NAMALWA (cell line): ENCODE results near the gene BCDIN3D.
"Not testable (repeated sequence)": the region's sequence is repeated elsewhere in the genome, so short reads cannot be mapped to it uniquely, and the experiment has no call there.

Experiments
- DNase-seq: peaks from one replicate; pipeline ENCODE4 v3.0.0-alpha.2; 2015; ENCODE audit warnings: low spot score

Gene BCDIN3D

DNA sequence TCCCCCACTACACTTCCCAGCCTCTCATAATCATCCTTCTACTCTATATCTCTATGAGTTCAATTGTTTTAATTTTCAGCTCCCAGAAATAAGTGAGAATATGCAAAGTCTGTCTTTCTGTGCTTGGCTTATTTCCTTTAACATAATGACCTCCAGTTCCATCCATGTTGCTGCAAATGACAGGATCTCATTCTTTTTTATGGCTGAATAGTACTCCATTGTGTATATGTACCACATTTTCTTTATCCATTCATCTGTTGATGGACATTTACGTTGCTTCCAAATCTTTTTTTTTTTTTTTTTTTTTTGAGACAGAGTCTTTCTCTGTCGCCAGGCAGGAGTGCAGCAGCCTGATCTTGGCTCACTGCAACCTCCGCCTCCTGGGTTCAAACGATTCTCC is 13.0 kb upstream of the BCDIN3D start:
- DNase-seq, result not testable (repeated sequence)

DNA sequence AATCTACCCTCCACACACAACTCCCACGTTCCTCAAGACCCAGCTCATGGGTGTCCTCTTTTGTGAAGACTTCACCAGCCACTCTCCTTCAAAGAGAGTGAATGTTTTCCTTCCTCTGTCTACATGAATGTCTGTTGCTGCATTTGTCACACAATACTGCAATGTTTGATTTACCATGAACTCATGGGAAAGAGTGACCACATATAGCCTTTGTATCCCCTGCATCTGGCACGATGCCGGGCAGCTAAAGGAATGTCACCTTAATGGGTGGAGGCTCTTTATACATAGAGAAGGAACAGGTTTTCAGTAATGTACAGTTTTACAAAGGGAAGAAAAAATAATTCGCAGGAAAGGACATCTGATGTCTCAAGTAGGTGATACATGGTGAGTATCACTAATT is 12.1 kb upstream of the BCDIN3D start:
- no peak for DNase-seq

DNA sequence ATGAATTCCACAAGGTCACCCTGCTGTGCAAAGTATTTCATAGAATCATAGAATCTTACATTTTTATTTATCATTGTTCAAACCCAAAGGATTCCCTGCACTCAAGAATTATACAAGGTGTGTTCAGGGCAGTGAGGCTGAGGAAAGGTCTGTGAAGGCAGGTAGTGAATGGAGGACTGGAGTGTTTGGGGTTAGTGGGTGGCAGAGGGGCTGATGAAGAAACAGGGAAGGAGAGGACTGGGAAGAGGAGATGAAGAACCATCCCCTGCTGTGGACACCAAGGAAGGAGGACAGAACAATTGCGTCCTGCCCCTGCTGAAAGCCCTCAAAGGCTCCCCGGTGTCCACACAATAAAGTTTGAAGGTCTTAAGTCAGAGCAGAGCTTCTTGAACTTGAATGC is 10.8 kb upstream of the BCDIN3D start:
- DNase-seq, result no peak

DNA sequence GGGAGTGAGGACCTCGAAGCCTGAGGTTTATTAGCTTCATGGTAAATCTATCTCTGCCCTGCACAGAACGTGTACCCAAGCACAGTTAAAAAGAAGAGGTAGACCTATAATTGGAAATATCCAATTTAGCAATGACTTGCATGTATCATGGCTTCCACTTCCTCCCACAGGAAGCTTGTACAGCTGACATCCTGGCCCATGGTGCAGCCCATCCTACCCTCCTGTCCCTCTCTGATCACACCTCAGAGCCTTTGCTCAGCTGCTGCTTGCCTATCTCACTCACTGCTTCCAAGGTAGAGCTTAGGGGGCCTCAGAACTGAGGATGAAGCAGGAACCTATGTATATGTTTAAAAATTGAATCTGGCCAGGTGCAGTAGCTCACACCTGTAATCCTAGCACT is 4.3 kb upstream of the BCDIN3D start:
- DNase-seq, result no peak

DNA sequence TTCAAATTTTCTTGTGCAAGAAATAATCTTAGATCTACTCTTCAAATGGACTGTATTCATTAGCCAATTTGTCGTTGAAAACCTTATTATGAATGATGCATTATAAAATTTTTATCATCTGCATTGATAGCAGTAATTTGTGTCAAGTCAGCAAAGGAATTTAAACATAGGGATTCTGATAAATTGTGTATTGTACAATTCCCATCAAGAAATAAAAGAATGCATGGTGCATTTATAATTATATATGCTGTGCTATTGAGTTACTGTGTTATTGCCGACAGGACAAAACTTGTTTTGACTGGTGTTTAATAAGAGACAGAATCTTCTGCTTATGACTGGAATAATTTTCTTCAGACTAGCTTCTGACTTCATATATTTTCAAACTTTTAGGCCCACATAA is 3.1 kb upstream of the BCDIN3D start:
- no peak for DNase-seq

DNA sequence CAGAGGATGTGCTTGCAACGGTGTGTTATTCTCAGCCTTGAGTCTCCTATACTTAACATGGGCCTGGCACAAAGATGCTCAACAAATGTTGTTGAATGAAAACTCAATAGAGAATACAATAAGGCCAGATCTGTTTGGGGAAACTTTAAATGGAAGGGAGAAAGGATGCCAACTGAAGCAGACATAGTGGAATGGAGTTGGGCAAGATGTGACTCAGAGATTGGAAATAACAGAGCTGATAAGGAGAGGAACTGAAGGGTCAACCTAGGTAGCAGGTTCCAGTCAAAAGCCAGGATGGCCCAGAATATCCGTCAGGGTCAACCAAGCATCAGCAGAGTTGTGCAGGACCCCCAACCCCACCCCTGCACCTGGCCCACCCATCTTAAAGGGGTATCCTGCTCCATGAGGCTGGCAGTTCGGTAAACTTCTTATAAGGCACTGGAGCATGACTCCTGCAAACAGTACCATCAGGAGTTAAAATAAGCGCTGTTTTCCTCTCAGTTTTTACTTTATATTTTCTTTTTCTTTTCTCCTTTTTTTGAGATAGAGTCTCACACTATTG is 1.1 kb upstream of the BCDIN3D start:
- no peak for DNase-seq

DNA sequence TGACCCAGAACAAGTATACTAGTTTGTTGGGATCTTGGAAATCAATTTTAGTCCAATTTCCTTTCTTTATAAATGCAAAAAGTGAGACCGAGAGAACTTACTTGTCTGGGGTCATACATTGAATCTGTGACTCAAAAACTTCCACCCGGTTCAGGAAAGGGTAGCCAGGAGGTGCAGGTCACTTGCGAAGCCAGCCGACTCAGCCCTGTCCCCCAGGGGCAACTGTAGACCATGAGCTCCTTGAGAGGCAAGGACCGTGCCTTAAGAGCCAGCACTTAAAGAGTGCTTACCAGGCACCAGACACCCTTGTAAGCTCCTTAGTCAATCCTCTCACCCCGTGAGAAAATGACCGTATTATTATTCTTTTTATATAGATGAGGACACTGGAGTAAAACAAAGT is 505 bp upstream of the BCDIN3D start:
- DNase-seq, result no peak

DNA sequence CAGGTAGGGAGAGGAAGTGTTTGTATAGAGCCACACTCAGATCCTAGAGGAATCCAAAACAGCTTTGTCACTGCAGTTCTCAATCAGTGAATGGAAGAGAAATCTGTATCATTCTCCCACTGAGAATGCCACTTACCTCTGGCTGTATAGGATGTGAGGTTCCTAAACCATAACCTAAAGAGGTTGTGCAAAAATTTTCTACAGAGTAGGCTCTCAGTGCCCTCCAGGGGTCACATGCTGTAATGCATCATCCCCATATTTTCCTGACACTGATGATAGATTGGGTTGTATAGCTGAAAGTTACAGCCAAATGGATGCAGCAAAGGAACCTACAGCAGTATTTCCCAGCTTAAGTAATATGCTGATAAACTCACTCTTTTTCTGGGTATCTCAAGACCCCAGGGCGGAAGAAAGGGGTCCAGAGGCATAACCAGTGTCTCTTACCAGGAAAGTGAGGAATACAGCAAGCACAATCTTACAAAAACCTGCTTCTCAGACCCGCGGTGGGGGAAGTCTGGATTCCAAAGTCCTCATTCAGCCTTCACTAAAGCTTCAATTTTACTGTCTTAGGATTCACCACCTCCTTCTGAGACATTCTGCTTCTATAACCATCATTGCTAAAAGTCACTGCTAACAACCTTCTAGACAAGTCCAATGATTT is 3.8 kb downstream of the BCDIN3D start:
- DNase-seq, result peak; percentile 80

DNA sequence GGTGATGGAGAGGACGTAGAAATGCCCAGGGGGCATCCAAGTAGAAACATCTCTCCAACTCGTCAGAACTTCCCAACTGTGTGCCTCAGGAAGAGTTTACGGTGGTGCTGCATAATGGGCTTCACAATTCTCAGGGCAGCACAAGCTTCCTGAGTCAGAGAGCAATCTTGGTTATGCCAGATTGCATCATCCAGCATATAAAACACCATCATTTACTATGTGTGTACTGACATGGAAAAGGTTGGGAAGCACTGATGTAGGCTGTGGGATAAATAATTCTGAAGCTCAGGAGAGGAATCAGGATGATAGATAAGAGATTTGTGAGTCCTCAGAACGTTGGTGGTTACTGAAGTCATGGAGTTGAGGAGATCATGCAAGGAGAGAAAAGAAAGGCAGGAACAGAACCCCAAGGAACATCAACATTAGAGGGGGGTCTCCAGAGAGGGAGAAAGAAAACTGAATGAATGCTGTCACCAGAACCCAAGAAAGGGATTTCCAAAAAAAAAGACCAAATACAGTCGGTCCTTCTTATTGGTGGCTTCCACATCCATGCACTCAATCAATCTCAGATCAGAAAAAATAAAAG is 10.0 kb downstream of the BCDIN3D start:
- DNase-seq, result no peak

DNA sequence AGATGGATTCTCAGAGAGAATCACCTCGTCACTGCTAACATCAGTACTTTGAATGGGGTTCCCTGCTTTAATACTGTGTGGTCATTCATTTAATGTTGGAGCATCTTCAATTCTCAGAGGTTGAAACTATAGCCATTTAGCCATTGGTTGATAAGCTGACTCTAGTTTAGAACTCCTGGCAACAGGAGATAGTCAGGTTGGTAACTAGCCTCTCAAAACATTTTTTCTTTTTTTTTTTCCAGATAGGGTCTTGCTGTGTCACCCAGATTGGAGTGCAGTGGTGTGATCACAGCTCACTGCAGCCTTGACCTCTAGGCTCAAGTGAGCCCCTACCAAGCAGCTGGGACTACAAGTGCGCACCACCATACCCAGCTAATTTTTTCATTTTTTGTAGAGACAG is 11.2 kb downstream of the BCDIN3D start:
- no peak for DNase-seq

DNA sequence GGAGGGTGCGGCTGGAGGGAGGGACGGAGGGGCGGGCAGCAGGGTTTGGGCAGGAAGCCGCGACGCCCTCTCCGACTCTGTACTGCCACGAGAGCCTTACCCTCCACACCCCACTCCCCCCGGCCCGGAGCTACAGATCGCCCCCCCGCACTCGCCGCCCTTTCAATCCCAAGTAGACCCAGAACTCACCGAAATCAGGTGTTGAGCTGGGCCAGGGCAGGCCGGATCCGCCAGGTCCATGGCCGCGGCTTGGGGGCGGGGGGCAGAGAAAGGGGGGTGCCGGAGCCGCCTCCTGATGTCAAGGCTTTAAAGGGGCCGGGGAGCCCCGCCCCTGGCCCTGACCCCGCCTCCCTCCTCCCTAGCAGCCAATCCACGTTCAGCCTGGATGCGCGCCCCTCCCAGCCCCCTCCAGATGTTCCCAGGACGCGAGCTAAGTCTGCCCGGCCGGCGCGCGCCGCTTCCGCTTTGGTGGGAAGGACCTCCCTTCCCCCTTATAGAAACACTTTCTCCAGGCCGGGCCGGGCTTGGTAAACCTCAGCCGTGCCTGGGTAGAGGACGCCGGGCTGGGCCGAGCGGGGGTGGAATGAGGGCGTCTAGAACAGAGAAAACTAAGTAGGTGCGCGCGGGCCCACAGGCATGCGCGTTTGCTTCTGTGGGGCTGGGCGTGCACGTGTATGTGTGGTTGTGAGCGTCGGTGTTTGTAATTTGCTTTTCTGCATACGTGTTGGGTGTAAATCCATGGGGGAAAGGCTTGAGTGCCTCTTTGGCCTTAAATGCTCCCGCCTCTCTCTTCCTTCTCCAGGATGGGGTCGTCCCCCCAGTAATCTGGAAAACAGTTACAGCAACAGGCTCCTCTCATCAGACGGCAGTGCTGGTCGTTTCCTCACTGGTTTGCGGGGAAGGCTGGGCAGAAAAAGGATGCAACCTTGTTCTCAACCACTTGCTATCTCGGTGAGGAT is 14.5 kb downstream of the BCDIN3D start, which contains the start of gene NCKAP5L:
NCKAP5L (minus strand) TSS at position 281 of the 959 bp plus-strand sequence. CDS start 24,369 bp downstream, outside the sequence.
- peak; percentile 96 for DNase-seq

DNA sequence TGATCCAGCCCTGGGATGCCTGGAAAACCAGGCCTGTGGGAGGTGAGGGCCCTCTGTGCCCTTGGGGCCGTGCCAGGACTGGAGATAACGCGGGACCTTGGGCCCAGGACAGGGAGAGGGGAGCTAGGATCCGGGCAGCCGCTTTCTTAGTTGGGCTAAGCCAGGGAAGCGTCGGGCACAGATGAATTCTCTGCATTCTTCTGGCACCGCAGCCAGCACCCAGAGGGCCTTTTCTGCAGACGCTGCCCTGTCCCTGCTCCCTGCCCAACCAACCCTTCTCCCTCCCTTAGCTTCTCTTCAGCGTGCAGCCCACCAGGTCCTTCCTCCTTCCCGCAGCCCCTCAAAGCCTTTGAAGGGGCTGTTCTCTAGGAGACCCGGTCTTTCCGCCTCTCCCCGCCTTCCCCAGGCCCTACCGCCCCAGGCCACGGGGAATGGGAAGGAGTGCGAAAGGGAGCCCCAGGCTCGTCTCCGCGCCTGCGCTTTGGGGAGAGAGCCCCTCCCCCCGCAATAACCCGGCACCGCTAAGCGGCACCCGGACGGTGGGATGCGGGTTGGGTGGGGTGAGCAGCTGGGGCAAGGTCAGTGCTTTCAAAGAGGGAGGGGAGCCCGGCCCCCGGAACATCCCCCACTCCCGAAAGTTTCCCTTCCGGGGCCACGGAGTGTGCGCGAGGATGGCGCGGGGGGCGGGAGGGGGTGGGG is 15.4 kb downstream of the BCDIN3D start:
- DNase-seq, result peak; percentile 59

DNA sequence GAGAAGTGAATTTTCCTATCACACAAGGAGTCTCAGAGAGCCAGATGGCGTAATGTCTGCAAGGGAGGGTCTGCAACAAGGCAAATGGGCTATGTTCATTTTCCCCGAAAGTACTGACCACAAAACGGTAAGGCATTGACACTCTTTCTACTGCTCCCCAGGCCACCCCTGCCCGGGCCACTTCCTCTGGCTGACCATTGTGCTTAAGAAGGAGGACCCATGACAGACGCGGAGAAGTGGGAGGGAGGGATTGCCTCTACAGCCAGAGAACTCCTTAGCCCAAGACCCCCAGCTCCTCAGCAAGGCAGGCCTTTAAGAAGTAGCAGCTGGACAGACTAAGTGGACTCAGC is 15.9 kb downstream of the BCDIN3D start:
- DNase-seq, result no peak

DNA sequence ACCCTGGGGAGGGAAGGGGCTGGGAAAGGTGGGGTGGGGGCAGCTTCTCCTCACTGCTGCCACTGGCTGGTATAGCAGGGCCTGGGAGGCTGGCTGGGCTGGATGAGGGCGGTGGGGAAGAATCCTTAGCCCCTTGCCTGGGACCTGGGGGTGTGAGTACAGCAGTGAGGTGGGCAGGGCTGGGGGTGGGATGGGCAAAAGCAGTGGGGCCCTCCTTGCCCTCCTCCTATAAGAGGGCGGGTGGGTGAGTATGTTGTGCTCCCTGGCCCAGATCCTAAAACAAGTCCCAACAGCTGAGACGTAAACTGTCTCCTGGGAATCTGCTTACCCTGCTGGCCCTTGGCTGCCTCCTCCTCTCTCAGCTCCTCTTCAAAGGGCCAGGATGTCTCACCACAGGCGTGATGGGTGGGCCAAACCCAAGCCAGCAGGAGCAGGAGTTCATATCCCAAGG is 16.9 kb downstream of the BCDIN3D start:
- no peak for DNase-seq

DNA sequence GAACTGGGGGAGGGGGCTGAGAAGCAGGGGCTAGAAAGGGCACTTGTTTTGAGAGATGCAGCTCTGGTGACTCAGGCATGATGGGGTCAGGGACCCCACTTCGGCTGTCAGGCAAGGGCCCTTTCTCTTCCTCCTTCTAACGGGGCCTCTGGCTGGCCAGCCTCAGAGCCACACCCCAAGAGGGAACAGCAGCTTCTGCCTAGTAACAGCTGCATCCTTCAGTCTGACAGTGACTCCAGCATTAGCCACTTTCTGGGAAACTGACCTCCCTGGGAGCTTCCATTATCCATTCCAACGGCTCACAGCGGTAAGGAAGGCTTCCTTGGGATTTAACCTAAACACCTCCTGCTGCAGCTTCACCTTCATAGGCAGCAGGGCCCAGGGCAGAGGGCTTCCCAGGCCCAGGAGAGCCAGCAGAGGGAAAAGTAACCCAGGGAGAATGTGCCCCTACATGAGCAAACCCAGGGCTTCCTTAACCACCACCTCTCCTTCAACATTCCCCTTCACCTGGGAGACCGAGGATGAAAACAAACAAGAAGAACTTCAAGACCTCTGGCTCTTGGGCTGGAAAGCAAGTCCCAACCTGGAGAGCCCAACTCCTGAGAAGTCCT is 17.4 kb downstream of the BCDIN3D start:
- DNase-seq, result no peak

DNA sequence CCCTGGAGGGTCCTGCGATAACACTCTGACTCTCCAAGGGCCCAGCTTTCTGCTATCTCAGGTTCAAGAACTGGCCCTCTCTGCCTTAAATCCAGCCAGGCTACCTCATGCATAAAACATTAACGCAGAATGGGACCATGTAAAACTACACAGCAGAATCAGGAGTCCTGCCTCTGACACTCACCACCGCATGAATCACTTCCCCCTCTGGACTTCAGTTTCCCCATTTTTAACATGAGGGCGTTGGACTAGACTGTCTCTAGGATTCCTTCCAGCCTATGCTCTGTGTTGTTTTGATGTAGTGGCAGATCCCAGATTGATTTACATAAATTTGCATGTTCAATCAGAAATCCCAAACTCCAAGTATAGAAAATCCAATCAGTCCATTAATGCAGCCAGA is 18.0 kb downstream of the BCDIN3D start:
- no peak for DNase-seq

DNA sequence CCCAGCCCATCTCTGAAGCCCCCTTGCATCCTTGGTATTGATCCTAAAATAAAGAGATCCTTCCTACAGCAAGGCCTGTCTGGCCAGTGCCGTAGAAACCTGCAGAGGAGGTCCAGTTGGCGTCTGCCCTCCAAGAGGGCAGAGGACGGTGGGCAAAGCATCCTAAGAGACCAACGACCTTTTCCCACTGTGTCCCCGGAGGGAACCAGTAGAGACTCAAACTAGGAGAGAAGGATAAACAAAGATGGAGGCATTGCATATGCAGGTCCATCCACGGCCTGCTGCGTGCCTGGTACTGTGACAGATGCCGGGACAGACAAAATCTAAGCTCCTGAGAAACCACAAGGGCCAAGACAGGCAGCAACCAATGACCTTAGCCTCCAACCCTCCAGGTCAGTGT is 18.5 kb downstream of the BCDIN3D start:
- no peak for DNase-seq

DNA sequence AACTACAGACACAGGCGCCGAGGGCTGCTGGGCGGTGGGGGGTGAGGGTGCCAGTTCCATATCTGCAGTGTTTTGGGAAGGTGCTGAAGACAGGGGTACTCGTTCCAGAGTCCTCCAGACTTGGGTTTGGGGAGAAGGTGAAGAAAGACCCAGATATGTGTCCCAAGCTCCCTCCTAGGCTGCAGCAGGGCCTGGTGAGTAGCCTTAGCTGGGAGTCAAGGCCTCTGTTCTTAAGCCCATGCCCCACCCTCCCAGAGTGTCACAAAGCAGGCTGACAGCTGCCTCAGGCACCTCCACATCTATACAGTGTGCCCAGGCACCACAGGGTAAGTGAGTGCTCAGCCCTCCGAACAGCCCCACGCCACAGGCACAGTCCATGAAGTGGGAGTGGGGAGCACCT is 19.0 kb downstream of the BCDIN3D start:
- no peak for DNase-seq

DNA sequence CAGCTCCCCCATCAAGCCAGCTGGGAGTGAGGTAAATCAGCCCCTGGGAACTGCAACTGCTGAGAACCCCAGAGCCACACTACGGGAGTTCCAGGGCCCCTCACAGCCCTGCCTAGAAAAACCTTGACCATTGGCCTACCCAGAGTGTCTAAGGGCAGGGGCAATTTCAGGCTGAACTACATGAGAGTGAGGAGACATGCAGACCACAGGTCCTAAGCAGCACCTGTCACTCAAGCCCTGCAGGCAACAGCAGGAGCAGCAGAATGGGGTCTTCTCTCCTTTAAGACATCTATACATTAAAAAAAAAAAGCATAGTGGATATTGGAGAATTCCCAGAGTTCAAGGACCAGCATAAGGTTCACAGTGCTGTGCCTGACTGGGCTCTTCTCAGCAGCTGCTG is 19.6 kb downstream of the BCDIN3D start:
- no peak for DNase-seq

DNA sequence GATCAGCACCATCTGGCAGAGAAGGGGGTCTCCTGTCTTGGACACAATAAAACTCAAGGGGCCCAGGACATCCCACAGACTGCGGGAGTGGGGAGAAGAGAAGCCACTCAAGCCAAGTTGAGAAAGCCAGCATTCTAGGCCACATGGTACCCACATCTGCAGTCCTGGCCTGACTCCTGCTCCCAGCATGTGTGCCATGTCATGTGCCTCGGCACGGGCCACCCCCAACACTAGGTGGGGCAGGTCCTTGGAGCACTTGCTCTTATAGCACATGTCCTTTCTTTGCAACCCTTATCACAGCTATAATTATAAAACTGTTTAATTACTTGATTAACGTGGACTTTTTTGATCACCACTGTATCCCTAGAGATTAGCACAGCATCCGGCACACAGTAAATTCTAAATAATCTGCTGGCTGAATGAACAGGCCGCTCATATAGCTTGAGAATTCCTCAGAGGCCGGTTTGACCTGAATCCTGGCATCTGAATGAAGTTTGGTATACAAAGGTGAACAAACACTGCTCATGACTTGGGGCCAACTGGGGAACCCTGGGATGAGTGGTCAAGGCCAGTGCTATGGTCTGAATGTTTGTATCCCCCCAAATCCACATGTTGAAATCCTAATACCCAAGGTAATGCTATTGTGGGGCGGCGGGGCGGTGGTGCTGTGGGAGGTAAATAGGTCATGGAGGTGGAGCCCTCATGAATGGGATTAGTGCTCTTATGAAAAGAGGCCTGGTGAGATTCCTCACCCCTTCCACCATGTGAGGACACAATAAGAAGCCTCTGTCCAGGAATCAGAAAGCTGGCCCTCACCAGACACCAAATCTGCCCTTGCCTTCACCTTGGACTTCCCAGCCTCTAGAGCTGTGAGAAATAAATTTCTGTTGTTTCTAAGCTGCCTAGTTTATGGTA is 21.3 kb downstream of the BCDIN3D start:
- DNase-seq, result no peak
